GM18502 (cell line): Measurements from ENCODE around the gene CARD9.
"Not testable (repeated sequence)": the region's sequence is repeated elsewhere in the genome, so short reads cannot be mapped to it uniquely, and the experiment has no call there.

Experiments used
- ATAC-seq: cut with Tn5 transposase; IDR thresholded peaks from one replicate; pipeline ENCODE4 v1.9.1; 2021; ENCODE audit warnings: mild to moderate bottlenecking; ENCODE audit not compliant: unreplicated experiment, poor library complexity

The CARD9 gene

GRCh38 chr9:136327304-136327974 lies 46.0 kb downstream of the CARD9 start, which contains the start of gene GPSM1:
Gene GPSM1, plus strand, starts transcription at chr9:136327539. Its CDS starts 157 bp downstream, at chr9:136327696.
- ATAC-seq = no peak

GRCh38 chr9:136326761-136327303 lies 46.6 kb downstream of the CARD9 start:
- no peak for ATAC-seq

- no peak for ATAC-seq
Observed at GRCh38 chr9:136326061-136326760, 47.3 kb downstream of the CARD9 start.

GRCh38 chr9:136325358-136325757 lies 48.1 kb downstream of the CARD9 start:
- no peak for ATAC-seq

DNA sequence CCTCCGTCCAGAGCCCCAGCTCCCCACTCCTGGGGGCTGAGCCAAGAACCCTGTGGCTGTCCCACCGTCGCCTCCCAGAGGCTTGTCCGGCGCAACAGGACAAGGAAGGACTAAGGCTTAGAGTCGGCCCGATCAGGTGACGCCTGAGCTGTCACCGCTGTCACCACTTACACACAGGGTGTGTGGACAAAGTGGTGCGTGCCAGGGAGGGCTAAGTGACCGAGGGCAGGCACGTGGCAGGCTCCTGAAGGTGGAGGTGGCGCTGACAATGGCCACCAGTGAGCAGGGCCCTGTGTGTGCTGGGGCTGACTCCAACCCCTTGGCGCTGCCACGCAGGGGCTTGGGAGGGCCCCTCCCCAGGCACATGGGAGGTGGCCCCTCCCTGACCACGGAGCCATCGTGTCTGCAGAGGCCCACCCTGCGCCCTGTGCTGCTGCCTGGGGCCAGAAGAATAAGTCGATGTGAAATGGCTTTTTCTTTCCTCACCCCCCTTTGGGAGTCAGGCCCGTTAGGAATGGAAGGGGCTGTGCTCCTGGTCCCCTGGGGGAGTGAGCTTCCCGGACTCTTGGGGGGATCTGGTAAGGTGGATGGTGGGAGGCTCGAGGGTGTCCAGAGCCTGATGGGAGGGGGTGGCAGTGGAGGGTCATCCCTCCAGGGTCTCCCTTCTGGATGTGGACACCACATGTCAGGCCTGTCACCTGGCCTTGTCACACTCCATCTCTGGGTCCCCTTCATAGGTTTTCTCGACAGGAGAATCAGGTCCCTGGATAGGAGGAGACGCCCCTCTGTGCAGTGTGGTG lies 48.8 kb downstream of the CARD9 start:
- ATAC-seq = no peak

GRCh38 chr9:136323371-136323789 lies 50.1 kb downstream of the CARD9 start:
- no peak for ATAC-seq

DNA sequence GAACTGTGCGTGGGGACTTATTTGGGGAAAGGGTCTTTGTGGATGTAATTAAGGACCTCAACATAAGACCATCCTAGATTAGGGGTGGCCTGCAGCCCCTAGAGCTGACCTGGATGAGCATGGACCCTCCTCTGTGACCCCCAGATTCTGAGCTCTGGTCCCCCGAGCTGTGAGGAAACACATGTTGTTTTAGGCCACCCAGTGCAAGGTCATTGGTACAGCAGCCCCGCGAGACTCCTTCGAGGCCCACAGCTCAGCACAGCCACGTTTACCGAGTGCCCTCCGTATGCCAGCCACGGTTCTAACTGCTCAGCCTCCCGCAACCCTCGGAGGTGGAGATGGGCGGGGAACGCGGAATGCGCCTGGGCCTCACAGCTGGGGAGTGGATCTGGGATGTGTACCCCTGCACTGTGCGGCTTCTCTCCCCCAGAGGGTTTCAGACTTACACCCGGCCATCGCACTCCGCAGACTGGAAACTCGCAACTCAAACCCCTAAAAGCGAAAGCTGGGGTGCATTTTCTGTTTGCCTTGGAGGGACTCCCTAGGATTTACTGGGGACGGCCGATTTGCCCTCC lies 50.6 kb downstream of the CARD9 start:
- no peak for ATAC-seq

GRCh38 chr9:136321561-136321960 lies 51.9 kb downstream of the CARD9 start:
- no peak for ATAC-seq

DNA sequence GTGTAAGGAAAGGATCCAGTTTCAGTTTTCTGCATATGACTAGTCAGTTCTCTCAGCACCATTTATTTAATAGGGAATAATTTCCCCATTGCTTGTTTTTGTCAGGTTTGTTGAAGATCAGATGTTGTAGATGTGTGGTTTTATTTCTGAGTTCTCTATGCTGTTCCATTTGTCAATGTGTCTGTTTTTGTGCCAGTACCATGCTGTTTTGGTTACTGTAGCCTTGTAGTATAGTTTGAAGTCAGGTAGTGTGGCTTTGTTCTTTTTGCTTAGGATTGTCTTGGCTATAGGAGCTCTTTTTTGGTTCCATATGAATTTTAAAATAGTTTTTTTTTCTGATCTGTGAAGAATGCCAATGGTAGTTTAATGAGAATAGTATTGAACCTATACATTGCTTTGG lies 52.5 kb downstream of the CARD9 start:
- not testable (repeated sequence) for ATAC-seq

DNA sequence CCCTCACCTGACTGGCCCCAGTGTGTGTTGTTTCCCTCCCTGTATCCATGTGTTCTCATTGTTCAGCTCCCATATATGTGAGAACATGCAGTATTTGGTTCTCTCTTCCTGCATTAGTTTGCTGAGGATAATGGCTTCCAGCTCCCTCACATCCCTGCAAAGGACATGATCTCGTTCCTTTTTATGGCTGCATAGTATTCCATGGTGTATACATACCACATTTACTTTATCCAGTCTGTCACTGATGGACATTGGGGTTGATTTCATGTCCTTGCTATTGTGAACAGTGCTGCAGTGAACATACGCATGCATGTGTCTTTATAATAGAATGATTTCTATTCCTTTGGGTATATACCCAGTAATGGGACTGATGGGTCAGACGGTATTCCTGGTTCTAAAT lies 53.5 kb downstream of the CARD9 start:
- ATAC-seq = not testable (repeated sequence)

GRCh38 chr9:136319244-136319643 lies 54.2 kb downstream of the CARD9 start:
- not testable (repeated sequence) for ATAC-seq

DNA sequence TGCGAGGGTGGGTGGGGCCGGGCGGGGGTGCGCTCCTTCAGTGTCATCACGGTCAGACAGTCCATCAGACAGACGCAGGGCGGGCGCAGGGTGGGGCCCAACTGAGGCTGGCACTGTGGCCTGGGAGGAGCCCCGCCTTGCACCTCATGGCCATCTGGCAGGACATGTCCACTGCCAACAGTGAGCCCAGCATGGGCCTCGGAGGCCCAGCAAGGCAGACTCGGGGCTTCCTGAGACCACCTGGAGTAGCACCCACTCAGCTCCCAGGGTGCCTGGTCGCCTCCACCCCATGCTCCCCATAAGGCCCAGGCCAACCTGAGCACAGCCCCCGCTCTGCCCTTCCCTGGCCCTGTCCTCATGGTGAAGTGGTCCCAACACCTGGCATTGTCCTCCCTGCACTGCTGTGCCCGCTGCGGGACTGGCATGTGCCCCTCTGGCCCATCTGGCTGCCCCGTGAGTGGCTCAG lies 54.7 kb downstream of the CARD9 start:
- ATAC-seq = no peak

DNA sequence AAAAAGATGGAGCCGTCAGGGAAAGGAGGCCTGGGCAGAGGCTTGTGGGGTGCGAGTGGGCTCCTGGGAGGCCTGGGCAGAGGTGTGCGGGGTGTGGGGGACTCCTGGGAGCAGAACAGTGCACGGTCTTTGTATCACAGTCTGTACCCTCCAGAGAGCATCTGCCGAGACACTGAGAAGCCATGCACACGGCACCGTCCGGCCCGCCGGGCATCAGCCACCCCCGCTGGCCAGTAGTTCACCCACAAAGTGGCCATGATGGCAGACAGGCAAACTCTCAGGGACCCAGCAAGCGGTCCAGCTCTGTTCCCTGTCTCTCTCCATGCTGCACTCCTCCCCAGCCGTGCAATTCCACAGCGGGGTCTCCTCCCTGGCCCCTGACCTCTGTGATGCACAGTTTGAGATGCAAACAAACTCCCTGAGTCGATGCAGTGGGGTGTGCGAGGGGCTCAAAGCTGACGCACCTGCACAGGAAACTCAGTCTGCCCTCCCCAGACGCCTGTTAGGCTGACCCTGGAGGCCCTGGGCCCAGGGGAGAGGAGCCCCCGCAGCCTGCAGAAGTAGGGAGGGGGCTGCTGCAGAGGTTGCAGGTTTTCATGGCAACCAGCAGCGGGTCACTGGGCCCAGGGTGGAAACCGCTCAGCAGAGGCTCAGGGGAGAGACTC lies 55.2 kb downstream of the CARD9 start:
- ATAC-seq = no peak

DNA sequence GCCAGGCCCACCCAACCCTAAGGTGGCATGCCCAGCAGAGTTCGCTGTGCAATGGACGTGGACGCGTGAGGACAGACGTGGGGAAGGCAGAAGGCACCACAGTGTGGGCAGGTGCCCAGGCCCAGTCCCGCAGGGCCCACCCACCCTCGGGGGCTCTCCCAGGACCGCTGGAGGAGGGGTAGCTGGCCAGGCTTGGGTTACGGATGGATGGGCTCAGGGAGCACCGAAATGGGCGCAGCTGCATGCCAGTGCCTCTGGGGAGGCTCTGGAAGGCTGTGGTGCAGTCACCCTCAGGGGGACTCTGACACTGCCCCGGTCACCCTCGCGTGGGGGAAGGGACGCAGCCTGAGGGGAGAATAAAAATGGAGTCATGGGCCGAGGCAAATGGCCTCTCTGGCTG lies 55.8 kb downstream of the CARD9 start:
- no peak for ATAC-seq

DNA sequence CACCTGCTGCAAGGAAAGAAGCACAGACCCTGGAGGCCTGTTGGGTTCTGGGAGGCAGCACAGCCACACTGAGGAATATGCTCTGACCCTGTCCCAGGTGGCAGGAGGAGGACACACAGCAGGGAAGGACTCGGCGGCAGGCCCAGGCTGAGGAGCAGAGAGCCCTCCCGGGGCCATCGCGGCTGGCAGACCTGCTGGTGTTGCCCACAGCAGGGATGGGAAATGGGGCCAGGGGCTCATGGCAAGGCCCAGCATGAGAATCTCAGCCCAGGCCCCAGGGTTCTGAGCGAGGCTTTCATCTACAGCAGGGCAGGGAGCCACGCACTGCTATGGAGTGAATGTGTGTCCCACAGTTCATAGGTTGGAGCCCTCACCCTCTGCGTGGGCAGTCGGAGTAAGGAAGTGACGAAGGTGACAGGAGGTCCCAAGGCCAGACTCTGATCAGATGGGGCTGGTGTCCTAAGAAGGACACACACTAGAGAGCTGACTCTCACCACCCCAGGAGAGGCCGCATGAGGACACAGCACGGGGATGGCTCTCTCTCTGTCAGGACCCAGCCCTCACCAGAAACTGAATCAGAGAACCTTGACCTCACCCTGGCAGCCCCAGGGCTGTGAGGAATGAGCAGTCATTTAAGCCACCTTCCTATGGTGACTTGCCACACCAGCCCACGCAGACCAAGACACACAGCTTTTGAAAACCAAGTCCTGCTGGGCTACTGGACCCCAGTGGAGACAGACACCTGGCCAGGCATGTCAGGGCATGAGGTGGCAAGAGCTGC lies 56.4 kb downstream of the CARD9 start:
- no peak for ATAC-seq

- no peak for ATAC-seq
Observed at GRCh38 chr9:136316271-136316751, 57.2 kb downstream of the CARD9 start.

DNA sequence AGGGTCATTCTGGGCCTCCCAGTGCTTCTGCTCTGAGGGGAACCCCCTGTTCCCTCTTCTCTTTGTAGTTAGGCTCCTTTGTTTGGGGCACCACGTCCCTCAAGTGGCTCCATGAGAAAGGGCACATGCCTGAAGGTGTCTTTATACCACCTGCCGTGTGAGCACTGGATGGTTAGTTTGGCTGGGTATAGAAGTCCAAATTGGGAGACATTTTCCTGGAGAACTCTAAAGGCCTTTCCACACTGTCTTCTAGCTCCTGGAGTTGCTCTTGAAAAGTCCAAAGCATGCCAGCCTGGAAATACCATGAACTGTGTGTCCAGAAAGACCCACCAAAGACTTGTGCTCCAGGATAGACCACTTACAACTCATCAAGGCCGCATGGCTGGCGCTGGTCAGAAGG lies 58.5 kb downstream of the CARD9 start:
- ATAC-seq = no peak

- no peak for ATAC-seq
Observed at GRCh38 chr9:136314056-136314416, 59.4 kb downstream of the CARD9 start.
